Measurements from ENCODE around the gene ARL14EPL. TPM values are rescaled to one million over a fixed set of nuclear protein-coding genes. Genes with fewer than 3 reads are reported as not detected.

The ARL14EPL gene
- total RNA-seq, 4 donors from 2014 or later: not detected

- H3K27me3 ChIP-seq: no peaks in the 10 kb centered on the region
- TF ChIP-seq POLR2A (IDR thresholded peaks at IDR 0.05) (no peak), CTCF (IDR thresholded peaks at IDR 0.05) (no peak)
- no peaks in the 10 kb centered on the region for H3K9me3 ChIP-seq
- intact Hi-C loops (cut with DNase I): no loop called here
- WGBS, 2 donors: 55 to 68% methylated on average over 6 of the region's 6 CpGs
- DNase-seq: no peak
- H3K27ac ChIP-seq: peak overlapping the region in 2 of 4 donors; percentile 37 to 52
- H3K4me3 ChIP-seq: no peak overlapping the region
- H3K4me1 ChIP-seq: no peaks in the 10 kb centered on the region
- no peaks in the 10 kb centered on the region for H3K36me3 ChIP-seq
These were observed 19.0 kb upstream of the ARL14EPL start for GRCh38 chr5:116013207-116013785.

GRCh38 chr5:116013936-116014335, 18.3 kb upstream of the ARL14EPL start:
- DNase-seq: no peak
- no peaks in the 10 kb centered on the region for H3K27me3 ChIP-seq
- H3K36me3 ChIP-seq: no peaks in the 10 kb centered on the region
- peak overlapping the region in 2 of 4 donors; percentile 37 to 52 for H3K27ac ChIP-seq
- intact Hi-C loops (cut with DNase I): no loop called here
- no peaks in the 10 kb centered on the region for H3K4me1 ChIP-seq
- TF ChIP-seq CTCF (IDR thresholded peaks at IDR 0.05) (no peak), POLR2A (IDR thresholded peaks at IDR 0.05) (no peak)
- no peaks in the 10 kb centered on the region for H3K9me3 ChIP-seq
- no peak overlapping the region for H3K4me3 ChIP-seq

- Histone ChIP-seq H3K9me3 (no peaks in the 10 kb centered on the region), H3K4me1 (no peaks in the 10 kb centered on the region), H3K27me3 (no peaks in the 10 kb centered on the region), H3K36me3 (no peaks in the 10 kb centered on the region), H3K4me3 (no peak overlapping the region), H3K27ac (no peak overlapping the region)
- no peak for DNase-seq
- intact Hi-C loops (cut with DNase I): no loop called here
- TF ChIP-seq POLR2A (IDR thresholded peaks at IDR 0.05) (no peak), CTCF (IDR thresholded peaks at IDR 0.05) (no peak)
These were observed 8.7 kb upstream of the ARL14EPL start for GRCh38 chr5:116023619-116024018.

- Histone ChIP-seq H3K4me1 (no peaks in the 10 kb centered on the region), H3K4me3 (no peak overlapping the region), H3K36me3 (no peaks in the 10 kb centered on the region), H3K27ac (no peak overlapping the region), H3K9me3 (no peaks in the 10 kb centered on the region), H3K27me3 (no peaks in the 10 kb centered on the region)
- no peak for TF ChIP-seq CTCF (IDR thresholded peaks at IDR 0.05)
- TF ChIP-seq POLR2A (IDR thresholded peaks at IDR 0.05): no peak
- intact Hi-C loops (cut with DNase I): no loop called here
- WGBS, 2 donors: 50% methylated on average over 1 of the region's 1 CpG
- no peak for DNase-seq
These were observed 6.4 kb upstream of the ARL14EPL start for GRCh38 chr5:116025866-116026265.

- no peak for TF ChIP-seq CTCF (IDR thresholded peaks at IDR 0.05)
- TF ChIP-seq POLR2A (IDR thresholded peaks at IDR 0.05): no peak
- no peaks in the 10 kb centered on the region for H3K4me1 ChIP-seq
- no peaks in the 10 kb centered on the region for H3K9me3 ChIP-seq
- no peaks in the 10 kb centered on the region for H3K27me3 ChIP-seq
- H3K27ac ChIP-seq: no peak overlapping the region
- intact Hi-C loops (cut with DNase I): no loop called here
- DNase-seq: no peak
- H3K36me3 ChIP-seq: no peaks in the 10 kb centered on the region
- H3K4me3 ChIP-seq: no peak overlapping the region
- WGBS, 2 donors: 60 to 68% methylated on average over 3 of the region's 3 CpGs
These were observed 719 bp downstream of the ARL14EPL start for GRCh38 chr5:116032991-116033390.
